ENCODE results near the gene HIVEP2.

DNA sequence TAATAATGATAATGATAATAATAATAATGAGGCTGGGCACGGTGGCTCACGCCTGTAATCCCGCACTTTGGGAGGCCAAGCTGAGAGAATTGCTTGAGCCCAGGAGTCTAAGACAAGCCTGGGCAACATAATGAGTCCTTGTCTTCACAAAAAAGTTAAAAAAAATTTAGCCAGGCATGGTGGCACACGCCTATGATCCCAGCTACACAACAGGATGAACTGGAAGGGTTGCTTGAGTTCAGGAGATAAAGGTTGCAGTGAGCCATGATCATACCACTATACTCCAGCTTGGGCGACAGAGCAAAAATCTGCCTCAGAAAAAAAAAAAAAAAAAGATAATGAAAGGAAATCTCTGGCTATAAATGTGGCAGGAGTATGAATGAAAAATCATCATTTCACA is 213.4 kb downstream of the HIVEP2 start:
- TF ChIP-seq, protein P1, sequence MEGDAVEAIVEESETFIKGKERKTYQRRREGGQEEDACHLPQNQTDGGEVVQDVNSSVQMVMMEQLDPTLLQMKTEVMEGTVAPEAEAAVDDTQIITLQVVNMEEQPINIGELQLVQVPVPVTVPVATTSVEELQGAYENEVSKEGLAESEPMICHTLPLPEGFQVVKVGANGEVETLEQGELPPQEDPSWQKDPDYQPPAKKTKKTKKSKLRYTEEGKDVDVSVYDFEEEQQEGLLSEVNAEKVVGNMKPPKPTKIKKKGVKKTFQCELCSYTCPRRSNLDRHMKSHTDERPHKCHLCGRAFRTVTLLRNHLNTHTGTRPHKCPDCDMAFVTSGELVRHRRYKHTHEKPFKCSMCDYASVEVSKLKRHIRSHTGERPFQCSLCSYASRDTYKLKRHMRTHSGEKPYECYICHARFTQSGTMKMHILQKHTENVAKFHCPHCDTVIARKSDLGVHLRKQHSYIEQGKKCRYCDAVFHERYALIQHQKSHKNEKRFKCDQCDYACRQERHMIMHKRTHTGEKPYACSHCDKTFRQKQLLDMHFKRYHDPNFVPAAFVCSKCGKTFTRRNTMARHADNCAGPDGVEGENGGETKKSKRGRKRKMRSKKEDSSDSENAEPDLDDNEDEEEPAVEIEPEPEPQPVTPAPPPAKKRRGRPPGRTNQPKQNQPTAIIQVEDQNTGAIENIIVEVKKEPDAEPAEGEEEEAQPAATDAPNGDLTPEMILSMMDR (IDR thresholded peaks at IDR 0.05): no peak
- no peak for TF ChIP-seq EZH2 (IDR thresholded peaks at IDR 0.05; ENCODE audit: borderline replicate concordance, insufficient read depth, low read depth, low read length, poor library complexity, severe bottlenecking)
